GM18508 (cell line): Measurements from ENCODE around the gene KRTAP1-5.
"Not testable (repeated sequence)": the region's sequence is repeated elsewhere in the genome, so short reads cannot be mapped to it uniquely, and the experiment has no call there.

ENCODE experiments used
- ATAC-seq: cut with Tn5 transposase; IDR thresholded peaks from one replicate; pipeline ENCODE4 v1.9.1; 2021; ENCODE audit warnings: moderate number of reproducible peaks; ENCODE audit not compliant: insufficient read depth, unreplicated experiment

The KRTAP1-5 gene

GRCh38 chr17:41026715-41027471 is at the start of gene KRTAP1-5:
Gene KRTAP1-5 (minus strand): TSS chr17:41027208. CDS start chr17:41027155, 53 bp downstream.
- ATAC-seq: no peak

GRCh38 chr17:41076788-41077187 is 49.8 kb upstream of the KRTAP1-5 start:
- ATAC-seq: no peak

GRCh38 chr17:41073676-41074075 is 46.7 kb upstream of the KRTAP1-5 start:
- ATAC-seq: no peak

GRCh38 chr17:41071606-41072360 is 44.8 kb upstream of the KRTAP1-5 start:
- no peak for ATAC-seq

- ATAC-seq: no peak
Observed at GRCh38 chr17:41069031-41069430, 42.0 kb upstream of the KRTAP1-5 start.

GRCh38 chr17:41067281-41067680 is 40.3 kb upstream of the KRTAP1-5 start:
- ATAC-seq: no peak

- no peak for ATAC-seq
Observed at GRCh38 chr17:41065829-41066624, 39.0 kb upstream of the KRTAP1-5 start, which contains the start of gene KRTAP2-4. Gene KRTAP2-4 (minus strand): TSS chr17:41065879. CDS start chr17:41065845, 34 bp downstream.

GRCh38 chr17:41065016-41065689 is 38.1 kb upstream of the KRTAP1-5 start:
- not testable (repeated sequence) for ATAC-seq

- ATAC-seq: no peak
Observed at GRCh38 chr17:41064301-41064700, 37.3 kb upstream of the KRTAP1-5 start.

GRCh38 chr17:41063449-41063848 is 36.4 kb upstream of the KRTAP1-5 start:
- no peak for ATAC-seq

GRCh38 chr17:41061964-41062363 is 35.0 kb upstream of the KRTAP1-5 start:
- no peak for ATAC-seq

- no peak for ATAC-seq
Observed at GRCh38 chr17:41060052-41060604, 33.1 kb upstream of the KRTAP1-5 start, which contains the start of gene KRTAP2-3. Gene KRTAP2-3 (minus strand): TSS chr17:41060114. CDS start chr17:41060050, 64 bp downstream.

- ATAC-seq: not testable (repeated sequence)
Observed at GRCh38 chr17:41059276-41060051, 32.5 kb upstream of the KRTAP1-5 start.

GRCh38 chr17:41058741-41059140 is 31.7 kb upstream of the KRTAP1-5 start:
- ATAC-seq: no peak

GRCh38 chr17:41057547-41057946 is 30.5 kb upstream of the KRTAP1-5 start:
- no peak for ATAC-seq

GRCh38 chr17:41055130-41055529 is 28.1 kb upstream of the KRTAP1-5 start, which contains the start of gene KRTAP2-2:
Gene KRTAP2-2 (minus strand): TSS chr17:41055230. CDS start chr17:41055211, 19 bp downstream.
- ATAC-seq: not testable (repeated sequence)

- not testable (repeated sequence) for ATAC-seq
Observed at GRCh38 chr17:41054556-41054955, 27.5 kb upstream of the KRTAP1-5 start.

- ATAC-seq: no peak
Observed at GRCh38 chr17:41054025-41054424, 27.0 kb upstream of the KRTAP1-5 start.

- no peak for ATAC-seq
Observed at GRCh38 chr17:41052566-41052965, 25.6 kb upstream of the KRTAP1-5 start.
